ENCODE measurements around the gene MAB21L2.

MAB21L2 gene

GRCh38 chr4:150577796-150578195 lies 4.2 kb upstream of the MAB21L2 start:
- no peak for DNase-seq

GRCh38 chr4:150578745-150579501 lies 3.0 kb upstream of the MAB21L2 start:
- peak; percentile 66 for DNase-seq

GRCh38 chr4:150579551-150580234 lies 2.3 kb upstream of the MAB21L2 start:
- DNase-seq = peak; percentile 68

GRCh38 chr4:150580306-150580705 lies 1.6 kb upstream of the MAB21L2 start:
- no peak for DNase-seq

GRCh38 chr4:150581056-150581605 lies 820 bp upstream of the MAB21L2 start:
- DNase-seq = no peak

- DNase-seq = peak; percentile 82
Measured at GRCh38 chr4:150581641-150582051, 305 bp upstream of the MAB21L2 start.

GRCh38 chr4:150582873-150583286 lies 929 bp downstream of the MAB21L2 start:
- DNase-seq = peak; percentile 56

- peak; percentile 74 for DNase-seq
Measured at GRCh38 chr4:150583287-150584110, 1.5 kb downstream of the MAB21L2 start.

GRCh38 chr4:150584111-150584915 lies 2.4 kb downstream of the MAB21L2 start:
- no peak for DNase-seq

- DNase-seq = no peak
Measured at GRCh38 chr4:150585611-150586010, 3.7 kb downstream of the MAB21L2 start.

GRCh38 chr4:150586162-150586810 lies 4.3 kb downstream of the MAB21L2 start:
- no peak for DNase-seq

GRCh38 chr4:150588316-150588715 lies 6.4 kb downstream of the MAB21L2 start:
- DNase-seq = no peak

- no peak for DNase-seq
Measured at GRCh38 chr4:150589157-150589556, 7.2 kb downstream of the MAB21L2 start.

- DNase-seq = no peak
Measured at GRCh38 chr4:150590631-150591030, 8.7 kb downstream of the MAB21L2 start.

GRCh38 chr4:150591406-150591805 lies 9.5 kb downstream of the MAB21L2 start:
- peak; percentile 32 for DNase-seq

GRCh38 chr4:150591904-150592303 lies 10.0 kb downstream of the MAB21L2 start:
- no peak for DNase-seq

- DNase-seq = no peak
Measured at GRCh38 chr4:150593996-150594395, 12.0 kb downstream of the MAB21L2 start.

- no peak for DNase-seq
Measured at GRCh38 chr4:150598909-150599308, 17.0 kb downstream of the MAB21L2 start.

GRCh38 chr4:150599547-150599946 lies 17.6 kb downstream of the MAB21L2 start:
- DNase-seq = no peak

GRCh38 chr4:150600812-150601445 lies 19.0 kb downstream of the MAB21L2 start:
- no peak for DNase-seq

- no peak for DNase-seq
Measured at GRCh38 chr4:150609131-150609530, 27.2 kb downstream of the MAB21L2 start.
